ENCODE results near the gene TBC1D22A.
A peak's percentile ranks its signal among the peaks of the same experiment; 100 is the strongest.

The TBC1D22A gene

DNA sequence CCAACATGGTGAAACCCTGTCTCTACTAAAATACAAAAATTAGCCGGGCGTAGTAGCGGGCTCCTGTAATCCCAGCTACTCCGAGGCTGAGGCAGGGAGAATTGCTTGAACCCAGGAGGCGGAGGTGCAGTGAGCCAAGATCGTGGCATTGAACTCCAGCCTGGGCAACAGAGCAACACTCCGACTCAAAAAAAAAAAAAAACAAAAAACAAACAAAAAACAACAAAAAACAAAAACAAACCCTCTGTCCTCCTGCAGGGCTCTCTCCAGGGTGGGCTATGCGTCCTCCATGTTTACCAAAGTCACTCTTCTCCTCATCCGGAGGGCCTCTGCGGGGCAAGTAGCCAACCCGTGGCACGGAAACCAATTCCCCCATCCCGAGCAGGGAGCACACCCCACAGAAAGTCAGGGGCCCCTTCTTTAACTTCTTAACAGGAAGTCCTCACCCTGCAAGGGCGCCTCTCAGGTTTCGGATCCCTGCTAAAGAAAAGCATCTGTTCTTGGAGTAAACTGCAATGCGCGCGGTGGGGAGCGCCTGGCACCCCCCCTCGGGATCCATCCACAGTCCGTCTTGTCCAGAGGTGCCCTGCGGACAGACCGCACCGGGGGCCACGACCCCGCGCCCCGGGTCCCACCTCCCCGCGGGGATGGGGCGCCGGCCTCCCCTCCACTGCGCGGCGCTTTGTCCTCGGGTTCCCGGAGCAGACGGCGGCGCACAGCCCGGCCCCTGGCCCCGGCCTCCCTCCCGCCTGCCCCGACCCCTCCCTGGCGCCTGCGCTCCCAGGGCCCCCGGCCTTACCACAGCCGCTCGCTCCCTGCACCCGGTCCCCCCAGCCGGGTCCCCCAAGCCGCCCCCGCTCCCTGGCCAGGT, 25.1 kb upstream of the TBC1D22A start:
- peak; percentile 17 for DNase-seq (ENCODE audit: low read depth)

DNA sequence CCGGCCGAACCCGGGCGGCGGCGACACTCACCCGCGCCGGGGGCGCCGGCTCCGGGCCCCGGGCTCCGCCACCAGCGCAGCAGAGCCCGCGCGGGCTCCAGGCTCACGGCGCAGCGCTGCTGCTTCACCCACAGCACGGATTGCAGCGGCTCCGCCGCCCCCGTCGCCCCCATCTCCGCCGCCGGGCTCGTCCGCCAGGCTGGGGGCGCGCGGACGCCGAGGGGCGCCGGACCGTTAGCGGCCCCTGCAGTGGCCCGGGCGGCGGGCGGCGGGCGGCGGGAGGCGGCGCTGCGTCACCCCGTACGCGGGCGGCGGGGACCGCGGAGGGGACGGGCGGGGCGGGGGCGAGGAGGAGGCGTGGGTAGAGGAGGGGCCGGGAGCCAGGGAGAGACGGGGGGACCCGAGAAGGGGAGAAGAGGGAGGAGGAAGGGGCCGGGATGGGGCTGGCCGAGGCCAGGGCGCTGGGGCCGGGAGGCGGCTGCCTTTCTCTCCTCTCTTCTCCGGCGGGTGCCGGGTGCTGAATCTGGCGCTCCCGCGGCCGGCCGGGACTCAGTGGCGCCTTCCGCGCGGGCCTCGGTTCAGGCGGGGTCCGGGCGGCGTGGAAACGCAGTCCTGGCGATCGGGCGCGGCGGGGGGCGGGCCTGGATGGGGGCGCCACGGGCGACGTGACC, 24.3 kb upstream of the TBC1D22A start, which contains the start of gene CERK:
Gene CERK, minus strand, starts transcription at position 277 of the 671 bp plus-strand sequence. Its CDS starts 104 bp downstream, at position 173.
- peak; percentile 59 for DNase-seq (ENCODE audit: low read depth)

DNA sequence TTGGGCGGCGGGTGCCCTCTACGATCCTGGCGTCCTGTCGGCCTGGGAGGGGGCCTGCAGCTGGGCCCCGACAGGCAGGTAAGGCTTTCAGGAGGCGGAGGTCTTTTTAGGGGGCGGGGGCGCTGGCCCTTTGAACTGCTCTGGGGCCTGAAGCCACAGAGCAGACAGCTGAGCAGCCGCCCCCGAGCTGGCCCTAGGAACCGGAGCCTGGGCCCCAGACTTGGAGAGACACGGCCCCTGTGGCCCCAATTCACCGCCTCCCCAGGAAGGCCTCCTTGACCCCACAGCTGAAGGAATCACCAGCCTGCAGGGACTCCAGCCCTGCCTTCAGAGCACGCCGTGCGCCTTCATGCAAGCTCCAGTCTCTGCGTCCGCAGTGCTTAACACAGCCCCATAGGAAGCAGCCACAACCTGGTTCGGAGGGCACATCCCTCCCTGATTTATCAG, 23.8 kb upstream of the TBC1D22A start:
- DNase-seq (ENCODE audit: low read depth): no peak

GRCh38 chr22:46739094-46739870, 23.2 kb upstream of the TBC1D22A start:
- no peak for DNase-seq (ENCODE audit: low read depth)

DNA sequence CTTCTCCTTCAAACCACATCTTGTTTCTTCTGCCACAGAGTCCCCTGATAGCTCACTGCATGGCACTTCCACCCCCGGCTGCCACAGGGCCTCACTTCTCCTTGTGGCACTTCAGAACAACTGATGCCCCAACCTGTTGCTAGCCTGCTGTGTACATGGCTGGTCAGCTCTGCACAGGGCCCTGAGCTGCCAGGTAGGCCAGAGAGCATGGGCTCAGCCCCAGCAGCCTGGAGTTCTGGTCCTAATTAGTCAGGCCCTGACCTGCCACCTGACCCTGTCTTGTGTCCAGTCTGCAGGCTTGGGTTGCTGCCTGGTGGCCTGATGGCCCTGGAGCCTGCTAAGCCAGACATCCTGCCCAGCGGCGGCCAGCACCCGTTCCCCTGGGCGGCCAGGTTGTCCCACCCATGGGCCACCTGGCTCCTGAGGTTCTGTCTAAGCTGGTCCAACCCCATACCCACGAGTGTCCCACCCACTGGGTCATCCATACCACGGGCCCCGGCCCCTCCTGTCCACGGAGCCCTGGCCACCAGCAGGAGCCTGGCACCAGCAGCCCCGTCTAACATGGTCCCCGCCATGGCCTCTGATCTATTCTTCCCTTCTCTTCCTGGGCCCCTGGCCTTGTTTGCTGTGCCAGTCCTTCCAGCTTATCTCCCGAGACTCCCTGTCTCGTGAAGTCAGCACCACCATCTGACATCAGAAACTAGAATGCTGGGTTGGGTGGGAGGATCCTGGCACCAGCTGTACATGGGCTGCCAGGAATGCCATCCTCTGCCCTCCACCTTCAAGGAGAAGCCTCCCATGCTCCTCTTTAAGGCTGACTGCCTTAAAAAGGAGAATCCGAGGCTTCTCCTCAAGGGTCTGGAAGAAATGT, 21.3 kb upstream of the TBC1D22A start:
- DNase-seq (ENCODE audit: low read depth): no peak

DNA sequence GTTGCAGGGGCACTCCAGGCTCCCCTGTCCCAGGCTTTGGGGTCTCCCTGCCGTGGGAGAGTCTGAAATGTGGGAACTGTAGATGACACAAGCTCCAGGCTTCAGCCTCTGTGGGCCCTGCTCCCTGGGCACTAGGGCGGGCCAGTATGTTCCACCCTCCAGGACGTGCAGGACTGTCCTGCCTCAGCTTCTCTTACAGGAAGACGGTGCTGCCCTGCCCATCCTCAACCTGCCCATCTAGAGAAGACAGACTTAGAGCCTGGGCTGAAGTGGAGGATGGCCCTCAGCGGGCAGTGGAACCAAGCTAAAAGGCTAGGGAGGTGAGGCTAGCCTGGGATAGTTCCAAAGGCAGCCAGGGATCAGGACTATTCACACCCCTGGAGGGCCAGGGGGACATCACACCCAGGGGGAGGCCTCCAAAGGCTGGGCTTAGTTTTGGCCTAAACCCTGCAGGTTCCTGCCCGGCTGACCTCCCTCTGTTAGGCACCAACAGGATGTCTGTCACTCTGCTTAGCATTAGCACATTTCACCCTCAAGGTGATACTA, 20.4 kb upstream of the TBC1D22A start:
- no peak for DNase-seq (ENCODE audit: low read depth)

DNA sequence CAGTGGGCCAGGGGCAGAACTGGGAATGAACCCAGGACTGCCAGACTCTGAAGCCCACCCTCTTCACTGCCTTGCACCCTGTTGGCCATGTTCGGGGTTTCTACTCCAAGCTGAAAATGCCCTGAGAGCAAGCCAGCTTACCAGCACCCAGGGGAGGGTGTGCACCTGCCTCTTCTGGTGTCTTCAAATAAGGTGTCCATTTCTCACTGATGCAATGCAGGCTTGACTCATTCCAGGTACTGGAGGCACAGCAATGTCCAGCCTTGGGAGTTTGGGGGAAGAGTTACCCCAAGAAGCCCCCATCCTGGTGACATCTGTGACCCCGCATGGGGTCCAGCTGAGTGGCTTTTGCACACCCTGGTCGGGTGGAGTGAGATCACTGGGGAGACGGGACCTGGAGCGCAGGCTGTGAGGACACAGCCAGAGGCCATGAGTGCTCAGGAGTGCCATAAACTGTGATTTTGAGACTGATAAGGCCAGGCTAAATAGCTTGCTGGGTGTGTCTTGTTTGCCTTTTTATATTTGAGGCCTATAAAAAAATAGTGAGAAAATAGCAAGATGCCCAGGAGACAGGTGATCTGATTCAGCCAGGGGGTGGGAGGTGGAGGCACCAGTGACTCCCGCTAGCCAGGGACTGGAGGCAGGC, 19.8 kb upstream of the TBC1D22A start:
- DNase-seq (ENCODE audit: low read depth): no peak

DNA sequence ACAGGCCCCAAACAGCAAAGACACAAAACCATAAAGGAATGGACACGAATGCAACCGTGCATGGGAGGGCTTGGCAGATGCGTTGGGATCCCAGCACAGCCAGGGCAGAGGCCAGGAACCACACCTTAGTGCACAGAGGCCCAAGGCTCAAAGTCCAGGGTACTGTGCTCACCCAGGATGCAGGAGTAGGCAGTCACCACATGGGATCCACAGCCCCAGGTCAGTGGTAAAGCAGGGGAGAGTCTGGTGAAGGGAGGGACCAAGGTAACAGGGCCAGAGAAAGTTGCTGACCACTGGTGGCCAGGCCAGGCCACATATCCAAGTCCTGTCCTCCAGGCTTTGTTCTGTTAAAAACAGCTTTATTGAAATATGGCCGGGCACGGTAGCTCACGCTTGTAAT, 17.9 kb upstream of the TBC1D22A start:
- DNase-seq (ENCODE audit: low read depth): no peak

DNA sequence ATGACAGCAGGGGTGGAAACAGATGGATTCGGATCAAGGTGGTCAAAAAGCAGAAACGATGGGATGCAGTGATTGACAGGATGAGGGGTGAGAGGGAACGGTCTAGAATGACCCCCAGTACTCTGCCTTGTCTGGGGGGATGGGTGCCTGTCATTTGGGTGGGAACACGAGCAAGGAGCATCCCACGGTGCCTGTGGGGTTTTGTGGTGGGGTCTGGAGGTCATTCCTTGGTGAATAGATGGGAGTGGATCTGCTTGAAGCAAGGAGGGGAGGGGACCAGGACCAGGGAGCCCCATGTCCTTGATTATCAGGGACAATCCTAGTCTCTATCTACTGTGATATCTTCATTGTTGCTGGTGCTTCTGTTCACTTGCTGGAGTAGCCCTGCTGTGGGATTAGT, 16.3 kb upstream of the TBC1D22A start:
- no peak for DNase-seq (ENCODE audit: low read depth)

DNA sequence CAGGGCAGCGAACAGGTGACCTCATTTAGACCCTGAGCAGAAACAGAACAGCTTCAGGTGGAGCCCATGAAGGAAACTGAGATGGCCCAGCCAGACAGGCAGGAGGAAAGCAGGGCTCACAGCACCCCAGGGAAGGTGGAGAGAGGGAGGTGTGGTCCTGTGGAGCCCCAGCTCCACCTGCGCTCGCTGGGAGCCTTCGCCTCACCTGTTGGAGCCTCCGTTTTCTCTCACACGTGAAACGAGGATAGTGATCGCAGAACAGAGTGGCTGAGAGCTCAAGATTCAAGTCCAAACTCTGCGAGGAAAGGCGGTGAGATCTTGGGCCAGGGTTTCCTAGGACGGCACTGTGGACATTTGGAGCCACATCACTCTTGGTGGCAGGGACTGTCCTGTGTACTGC, 15.8 kb upstream of the TBC1D22A start:
- DNase-seq (ENCODE audit: low read depth): no peak

- no peak for DNase-seq (ENCODE audit: low read depth)
Measured at GRCh38 chr22:46747646-46748045, 14.8 kb upstream of the TBC1D22A start.

GRCh38 chr22:46748206-46748907, 14.1 kb upstream of the TBC1D22A start:
- DNase-seq (ENCODE audit: low read depth): no peak

DNA sequence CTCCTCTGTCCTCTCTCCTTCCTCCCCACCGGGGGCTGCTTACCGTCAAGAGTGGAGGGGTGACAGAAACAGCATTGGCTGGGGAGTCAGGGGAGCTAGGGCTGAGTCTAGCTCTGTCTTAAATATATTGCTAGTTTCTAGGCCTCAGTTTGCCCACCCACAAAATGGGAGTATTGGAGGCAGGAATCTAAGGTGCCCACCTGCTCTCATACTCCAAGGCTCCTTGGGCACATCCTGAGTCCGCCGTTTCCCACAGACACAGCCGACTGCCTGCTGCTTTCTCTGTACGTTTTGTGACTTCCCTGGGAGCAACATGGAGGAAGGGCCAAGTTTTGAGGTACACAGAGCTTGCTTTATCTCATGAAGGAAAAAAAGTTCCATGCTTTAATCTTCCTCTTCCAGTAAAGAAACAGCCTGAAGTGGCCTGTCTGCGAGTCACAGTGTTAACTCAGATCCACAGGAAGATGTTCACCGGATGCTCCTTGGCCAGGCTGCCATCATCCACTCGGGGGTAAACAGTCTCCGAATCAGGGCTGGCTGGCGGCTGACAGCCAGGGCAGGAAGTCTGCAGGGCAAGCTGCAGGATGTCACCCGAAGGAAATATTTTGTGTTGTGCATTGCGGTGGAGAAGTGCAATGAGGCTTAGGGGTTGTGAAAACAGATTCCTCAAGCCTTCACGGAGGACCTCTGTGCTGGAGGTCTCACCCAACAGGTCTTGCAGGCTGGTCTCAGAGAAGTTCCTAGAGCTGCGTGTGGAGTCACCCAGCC, 13.4 kb upstream of the TBC1D22A start:
- peak; percentile 65 for DNase-seq (ENCODE audit: low read depth)

DNA sequence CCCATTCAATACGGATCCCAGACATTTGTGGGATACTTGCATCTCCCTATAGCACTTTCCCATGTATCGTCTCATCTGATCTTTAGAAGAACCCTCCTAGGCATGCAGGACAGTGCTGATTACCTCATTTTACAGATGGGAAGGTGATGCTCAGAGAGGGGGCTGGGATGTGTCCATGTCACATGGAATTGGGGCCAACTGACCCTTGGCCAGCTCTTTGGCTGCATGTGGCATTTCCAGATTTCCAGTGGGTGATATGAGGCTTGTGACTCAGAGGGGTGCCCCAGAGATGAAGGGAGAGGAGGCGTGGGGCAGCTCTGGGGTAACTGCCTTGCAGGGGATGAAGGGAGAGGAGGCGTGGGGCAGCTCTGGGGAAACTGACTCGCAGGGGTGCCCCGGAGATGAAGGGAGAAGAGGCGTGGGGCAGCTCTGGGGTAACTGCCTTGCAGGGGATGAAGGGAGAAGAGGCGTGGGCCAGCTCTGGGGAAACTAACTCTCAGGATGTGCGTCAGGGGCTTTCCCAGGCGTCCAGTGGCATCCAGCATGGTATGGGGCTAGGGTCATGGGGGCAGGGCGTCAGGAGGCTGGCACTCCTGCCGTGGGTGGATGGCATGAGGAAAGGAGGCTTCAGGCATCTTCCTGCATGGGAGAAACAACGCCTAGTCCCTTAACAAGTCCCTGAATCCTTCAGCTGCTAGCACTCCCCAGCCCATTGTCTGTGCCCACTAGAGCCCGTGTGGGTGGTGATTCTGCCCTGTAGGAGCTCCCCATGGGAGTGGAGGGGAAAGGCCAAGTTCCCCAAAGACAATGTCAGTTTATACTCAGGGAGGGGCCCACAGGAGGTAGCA, 12.5 kb upstream of the TBC1D22A start:
- no peak for DNase-seq (ENCODE audit: low read depth)

DNA sequence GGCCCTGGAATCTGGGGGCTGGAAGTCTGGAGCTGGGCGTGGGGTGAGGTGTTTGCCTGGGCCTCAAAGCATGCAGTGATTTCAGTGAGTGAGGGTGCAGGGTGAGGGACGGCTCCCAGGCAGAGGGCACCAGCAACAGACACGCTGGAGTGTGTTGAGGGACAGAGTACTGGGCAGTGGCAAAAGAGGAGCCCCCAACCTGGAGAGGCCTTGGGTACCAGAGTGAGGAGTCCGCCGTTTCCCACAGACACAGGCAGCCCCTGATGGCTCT, 12.0 kb upstream of the TBC1D22A start:
- no peak for DNase-seq (ENCODE audit: low read depth)

DNA sequence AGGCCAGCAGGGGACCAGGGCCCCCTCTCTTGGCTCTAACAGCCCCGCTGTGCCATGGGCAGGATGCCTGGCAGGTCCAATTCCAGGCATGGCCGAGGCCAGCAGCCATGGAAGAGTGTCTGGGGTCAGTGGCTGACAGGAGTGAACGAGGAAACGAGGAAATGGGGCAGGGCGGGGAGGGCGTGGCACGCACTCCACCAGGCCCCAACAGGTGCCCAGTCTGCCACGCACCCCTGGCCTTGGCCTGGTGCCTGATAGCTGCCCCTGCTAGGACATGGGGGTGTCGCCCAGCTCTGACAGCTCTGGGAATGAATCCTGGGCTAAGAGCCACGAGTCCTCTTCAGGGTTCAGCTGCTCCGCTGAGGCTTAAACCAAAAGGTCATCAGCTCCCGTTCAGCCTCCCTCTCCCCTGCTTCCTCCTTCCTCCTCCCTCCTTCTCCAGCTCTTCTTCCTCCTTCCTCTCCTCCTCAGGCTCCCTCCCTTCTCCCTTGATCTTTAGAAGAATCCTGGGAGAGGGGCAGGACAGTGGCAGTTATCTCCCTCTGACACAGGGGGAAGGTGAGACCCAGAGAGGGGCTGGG, 11.5 kb upstream of the TBC1D22A start:
- no peak for DNase-seq (ENCODE audit: low read depth)

DNA sequence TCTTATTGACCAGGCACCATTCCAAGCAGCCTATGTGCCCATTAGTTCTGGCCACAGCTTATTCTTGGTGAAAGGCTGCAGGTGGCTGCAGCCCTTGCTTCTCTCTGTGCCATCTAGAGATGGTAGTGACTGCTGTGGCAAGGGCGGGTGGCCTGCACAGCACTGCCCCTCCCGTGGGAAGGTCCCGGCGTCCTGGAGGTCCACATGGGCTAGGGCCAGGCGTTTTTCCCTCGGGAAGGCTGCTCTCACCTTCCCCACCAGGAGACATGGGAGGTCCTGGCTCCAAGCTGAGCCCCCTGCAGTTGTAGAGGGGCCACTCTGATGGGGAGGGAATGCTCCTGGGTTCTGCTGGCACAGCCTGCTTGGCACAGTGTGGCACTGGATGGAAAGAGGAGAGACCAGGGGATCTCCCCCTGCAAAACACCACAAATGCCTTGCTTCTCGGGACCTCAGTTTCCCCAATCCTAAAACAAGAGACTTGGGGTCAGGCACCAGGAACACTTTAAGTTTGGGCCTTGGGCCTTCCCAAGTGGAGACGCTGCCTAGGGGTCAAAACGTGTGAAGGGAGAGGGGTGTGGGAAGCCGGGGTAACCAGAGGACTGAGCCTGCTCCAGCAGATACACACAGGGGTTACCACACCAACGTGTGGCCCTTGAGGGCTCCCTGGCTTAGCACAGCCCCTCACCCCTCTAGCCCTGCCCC, 10.0 kb upstream of the TBC1D22A start:
- DNase-seq (ENCODE audit: low read depth): no peak

DNA sequence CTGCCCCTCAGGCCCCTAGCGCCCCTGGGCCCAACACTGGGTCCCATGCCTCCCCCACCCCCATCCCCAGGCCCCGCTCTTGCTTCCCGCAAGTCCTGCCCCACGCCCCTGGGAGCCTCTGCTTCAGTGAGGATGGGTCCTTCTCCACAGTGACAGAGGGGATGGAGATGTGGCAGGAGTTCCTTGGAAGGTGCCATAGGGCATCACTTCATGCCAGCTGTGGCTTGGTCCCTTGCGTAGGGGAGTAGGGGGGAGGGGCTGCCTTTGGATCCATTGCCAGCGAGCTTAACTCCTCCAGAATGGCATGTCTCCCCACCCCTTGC, 9.5 kb upstream of the TBC1D22A start:
- DNase-seq (ENCODE audit: low read depth): no peak

Data from activated T-cell treated with anti-CD3 and anti-CD28 coated beads for 1 hour (primary cell).